HEK293 (cell line): Measurements from ENCODE around the gene C5orf63.

ENCODE experiments used
- CTCF ChIA-PET: fragments of 350-600 bp; formaldehyde crosslinking; extraction: SDS; loops from one replicate; lab custom pipeline; 2021; ENCODE audit warnings: antibody characterized with exemption; lab: Yijun Ruan, JAX
- POLR2A ChIA-PET: fragments of 300-600 bp; formaldehyde crosslinking; extraction: SDS; loops from one replicate; lab custom pipeline; 2020; ENCODE audit warnings: antibody characterized with exemption, inconsistent platforms; lab: Yijun Ruan, JAX
- H3K27ac ChIP-seq: fragments of 200-500 bp; sonication (Bioruptor generic); 2 replicates; pipeline ENCODE4 v1.5.1; 2014; ENCODE audit warnings: low read depth, low read length, control low read depth, inconsistent platforms; ENCODE audit errors: extremely low read depth
- H3K36me3 ChIP-seq, 2 experiments: fragments of 200-500 bp in 1 of 2; sonication (Bioruptor generic) in 1 of 2; 1 replicate in 1 of 2; 2 replicates in 1 of 2; pipeline ENCODE4 v1.5.1; 2014 to 2017; ENCODE audit warnings: inconsistent platforms in 2 of 2, low read length in 2 of 2; ENCODE audit not compliant: control insufficient read depth in 2 of 2, insufficient read depth in 1 of 2
- H3K4me1 ChIP-seq: fragments of 200-500 bp; sonication (Bioruptor generic); 2 replicates; pipeline ENCODE4 v1.5.1; 2014; ENCODE audit warnings: mild to moderate bottlenecking, low read length, inconsistent platforms; ENCODE audit not compliant: control insufficient read depth, insufficient read depth
- H3K4me3 ChIP-seq: 2 replicates; pipeline ENCODE4 v1.5.1; 2011; ENCODE audit warnings: low read depth, mild to moderate bottlenecking, control low read depth, low read length, moderate library complexity
- H3K9me3 ChIP-seq: fragments of 200-500 bp; sonication (Bioruptor generic); 2 replicates; pipeline ENCODE4 v1.5.1; 2014; ENCODE audit warnings: low read depth, low read length, inconsistent platforms; ENCODE audit not compliant: control insufficient read depth, insufficient read depth
- ATF2 ChIP-seq: fragments of 450-650 bp; formaldehyde crosslinking; IDR thresholded peaks from 2 replicates; pipeline ENCODE4 v1.5.1; 2016; ENCODE audit warnings: missing biosample characterization, missing genetic modification characterization, low read depth
- CTCF ChIP-seq: fragments of 450-650 bp; formaldehyde crosslinking; IDR thresholded peaks from 2 replicates; pipeline ENCODE4 v1.5.1; 2016; ENCODE audit warnings: missing biosample characterization, missing genetic modification characterization
- GLIS2 ChIP-seq: fragments of 450-650 bp; formaldehyde crosslinking; IDR thresholded peaks from 2 replicates; pipeline ENCODE4 v1.5.1; 2016; ENCODE audit warnings: missing biosample characterization, missing genetic modification characterization
- HIC1 ChIP-seq: fragments of 450-650 bp; formaldehyde crosslinking; IDR thresholded peaks from 2 replicates; pipeline ENCODE4 v1.5.1; 2016; ENCODE audit warnings: missing biosample characterization, missing genetic modification characterization
- KLF1 ChIP-seq: fragments of 450-650 bp; formaldehyde crosslinking; IDR thresholded peaks from 2 replicates; pipeline ENCODE4 v1.5.1; 2016; ENCODE audit warnings: missing biosample characterization, missing genetic modification characterization
- PRDM6 ChIP-seq: fragments of 450-650 bp; formaldehyde crosslinking; IDR thresholded peaks from 2 replicates; pipeline ENCODE4 v1.5.1; 2017; ENCODE audit warnings: missing biosample characterization, missing genetic modification characterization
- SALL2 ChIP-seq: fragments of 450-650 bp; formaldehyde crosslinking; IDR thresholded peaks from 2 replicates; pipeline ENCODE4 v1.5.0; 2017; ENCODE audit warnings: missing biosample characterization, mild to moderate bottlenecking, missing genetic modification characterization, borderline replicate concordance
- ZEB2 ChIP-seq: fragments of 450-650 bp; formaldehyde crosslinking; IDR thresholded peaks from 2 replicates; pipeline ENCODE4 v1.5.1; 2016; ENCODE audit warnings: missing biosample characterization, missing genetic modification characterization
- ZNF311 ChIP-seq: fragments of 450-650 bp; formaldehyde crosslinking; IDR thresholded peaks from 2 replicates; pipeline ENCODE4 v1.5.1; 2017; ENCODE audit warnings: missing biosample characterization, missing genetic modification characterization, borderline replicate concordance
- ZNF366 ChIP-seq: fragments of 450-650 bp; formaldehyde crosslinking; conservative IDR thresholded peaks from 2 replicates; pipeline ENCODE4 v1.5.1; 2016; ENCODE audit warnings: missing biosample characterization, missing genetic modification characterization
- ZNF426 ChIP-seq: fragments of 450-650 bp; formaldehyde crosslinking; IDR thresholded peaks from 2 replicates; pipeline ENCODE4 v1.5.1; 2017; ENCODE audit warnings: missing biosample characterization, missing genetic modification characterization, mild to moderate bottlenecking, inconsistent platforms, moderate library complexity
- ZNF549 ChIP-seq: fragments of 450-650 bp; IDR thresholded peaks from 2 replicates; pipeline ENCODE4 v1.5.1; 2018; ENCODE audit warnings: missing biosample characterization, missing genetic modification characterization, mild to moderate bottlenecking, inconsistent platforms, moderate library complexity
- ZNF596 ChIP-seq: fragments of 450-650 bp; IDR thresholded peaks from 2 replicates; pipeline ENCODE4 v1.5.0; 2018; ENCODE audit warnings: missing biosample characterization, mild to moderate bottlenecking, missing genetic modification characterization, moderate library complexity
- ZNF600 ChIP-seq: fragments of 450-650 bp; formaldehyde crosslinking; IDR thresholded peaks from 2 replicates; pipeline ENCODE4 v1.5.1; 2016; ENCODE audit warnings: missing biosample characterization, missing genetic modification characterization
- ZNF692 ChIP-seq: fragments of 450-650 bp; formaldehyde crosslinking; IDR thresholded peaks from 2 replicates; pipeline ENCODE4 v1.5.1; 2016; ENCODE audit warnings: missing biosample characterization, missing genetic modification characterization
- ZNF776 ChIP-seq: fragments of 450-650 bp; formaldehyde crosslinking; IDR thresholded peaks from 2 replicates; pipeline ENCODE4 v1.5.0; 2017; ENCODE audit warnings: missing biosample characterization, missing genetic modification characterization, borderline replicate concordance

C5orf63 gene

GRCh38 chr5:127004721-127005120, 68.6 kb downstream of the C5orf63 start:
- Histone ChIP-seq H3K9me3 (no peaks in the 10 kb centered on the region), H3K27ac (no peak overlapping the region), H3K4me3 (no peak overlapping the region), H3K4me1 (no peaks in the 10 kb centered on the region), H3K36me3 (no peaks in the 10 kb centered on the region)
- ChIA-PET POLR2A (no interaction called here), CTCF (no interaction called here)
- no peak for TF ChIP-seq ZNF549 (tag by site-specific recombination)
- no peak for TF ChIP-seq CTCF (tag by site-specific recombination)

- H3K36me3 ChIP-seq = no peaks in the 10 kb centered on the region
- H3K4me3 ChIP-seq = no peak overlapping the region
- no peaks in the 10 kb centered on the region for H3K9me3 ChIP-seq
- TF ChIP-seq ZNF596 (tag by site-specific recombination) (no peak), KLF1 (tag by site-specific recombination) (peak; percentile 69)
- ChIA-PET CTCF (no interaction called here), POLR2A (no interaction called here)
- H3K4me1 ChIP-seq = no peaks in the 10 kb centered on the region
- no peak overlapping the region for H3K27ac ChIP-seq
These were observed 69.4 kb downstream of the C5orf63 start for GRCh38 chr5:127003798-127004495.

- Histone ChIP-seq H3K36me3 (no peaks in the 10 kb centered on the region), H3K4me3 (no peak overlapping the region), H3K9me3 (no peaks in the 10 kb centered on the region), H3K4me1 (no peaks in the 10 kb centered on the region), H3K27ac (no peak overlapping the region)
- POLR2A ChIA-PET = interaction anchor here (1.0 kb wide), 1 partner anchor 29 kb away, joined by 4 read pairs; no protein-coding TSS in a partner anchor
- CTCF ChIA-PET = interaction anchor here (1.0 kb wide), 1 partner anchor 12 kb away, joined by 3 read pairs; no protein-coding TSS in a partner anchor
- TF ChIP-seq ZNF311 (tag by site-specific recombination) = no peak
These were observed 70.9 kb downstream of the C5orf63 start for GRCh38 chr5:127002390-127002789.

- peak; percentile 59 for TF ChIP-seq ZNF692 (tag by site-specific recombination)
- TF ChIP-seq ZNF776 = no peak
- TF ChIP-seq SALL2 = no peak
- TF ChIP-seq ZNF426 = no peak
- TF ChIP-seq ZEB2 (tag by site-specific recombination) = peak; percentile 45; the same call in 1 of the 2 replicates
- peak; percentile 40; the same call in 1 of the 2 replicates for TF ChIP-seq ZNF366 (tag by site-specific recombination)
- TF ChIP-seq ZNF600 (tag by site-specific recombination) = peak; percentile 80
- TF ChIP-seq HIC1 = peak; percentile 16; the same call in 1 of the 2 replicates
- TF ChIP-seq ATF2 (tag by site-specific recombination) = 0 out of 2 replicates have a peak, but pooled peaks have one; percentile 4
- TF ChIP-seq PRDM6 (tag by site-specific recombination) = 0 out of 2 replicates have a peak, but pooled peaks have one; percentile 6
- no peak for TF ChIP-seq GLIS2
- no peaks in the 10 kb centered on the region for H3K36me3 ChIP-seq
- ChIA-PET POLR2A (interaction anchor here (1.0 kb wide), 1 partner anchor 30 kb away, joined by 4 read pairs; no protein-coding TSS in a partner anchor), CTCF (interaction anchor here (0.6 to 0.7 kb wide), 2 partner anchors 138 to 201 kb away, joined by 3 to 5 read pairs; no protein-coding TSS in a partner anchor)
- no peak overlapping the region for H3K27ac ChIP-seq
- H3K9me3 ChIP-seq = no peaks in the 10 kb centered on the region
- H3K4me1 ChIP-seq = no peaks in the 10 kb centered on the region
- no peak overlapping the region for H3K4me3 ChIP-seq
These were observed 71.5 kb downstream of the C5orf63 start for GRCh38 chr5:127001621-127002296.
